Gastroesophageal sphincter (tissue), 4 donors: ENCODE results near the gene SNX11. TPM values are rescaled to one million over a fixed set of nuclear protein-coding genes. Genes with fewer than 3 reads are reported as not detected.

Source experiments
- ATAC-seq: fragments of 150-250 bp; one replicate; pipeline ENCODE4 v1.9.1; 2016; ENCODE audit warnings: mild to moderate bottlenecking, moderate library complexity
- H3K27ac ChIP-seq, 4 donors: fragments of 200-600 bp; sonication (generic) in 3 of 4; 1 replicate in 3 of 4; 2 replicates in 1 of 4; pipeline ENCODE4 v1.5.1; 2016 to 2019
- H3K27me3 ChIP-seq: fragments of 200-600 bp; sonication (generic); one replicate; pipeline ENCODE4 v1.5.1; 2019
- H3K36me3 ChIP-seq, 2 donors: fragments of 200-600 bp; sonication (generic); one replicate each; pipeline ENCODE4 v1.5.1; 2019; ENCODE audit warnings: control low read depth in 1 of 2
- H3K4me1 ChIP-seq, 3 donors: fragments of 200-600 bp; sonication (generic); 1 replicate in 2 of 3; 2 replicates in 1 of 3; pipeline ENCODE4 v1.5.1; 2016 to 2019; ENCODE audit warnings: control low read depth in 2 of 3
- H3K4me3 ChIP-seq, 2 donors: fragments of 200-600 bp; sonication (generic); one replicate each; pipeline ENCODE4 v1.5.1; 2019; ENCODE audit warnings: mild to moderate bottlenecking in 1 of 2, moderate library complexity in 1 of 2
- H3K9me3 ChIP-seq, 3 donors: fragments of 200-600 bp; sonication (generic); one replicate each; pipeline ENCODE4 v1.5.1; 2017 to 2019; ENCODE audit warnings: control low read depth in 2 of 3
- EP300 ChIP-seq: sonication (generic); formaldehyde crosslinking; IDR thresholded peaks from one replicate; pipeline ENCODE4 v1.6.1; 2017; ENCODE audit warnings: antibody characterized with exemption, mild to moderate bottlenecking
- POLR2A ChIP-seq, 2 donors: fragments of 450-650 bp; IDR thresholded peaks; one replicate each; pipeline ENCODE4 v1.6.1; 2017; ENCODE audit warnings: antibody characterized with exemption in 2 of 2, mild to moderate bottlenecking in 2 of 2, moderate library complexity in 1 of 2
- POLR2AphosphoS5 ChIP-seq: sonication (generic); formaldehyde crosslinking; IDR thresholded peaks from one replicate; pipeline ENCODE4 v1.6.1; 2017; ENCODE audit warnings: antibody characterized with exemption
- WGBS, 2 donors: methylation state at CpG; one replicate each; pipeline ENCODE4 v1.1.5; 2018; ENCODE audit warnings: low coverage in 1 of 2; 5-methylcytosine and 5-hydroxymethylcytosine counted together
- total RNA-seq, 4 donors: library from RNA; depleted of rRNA; stranded (reverse); fragments of >200 nt; gene quantifications; one replicate each; pipeline ENCODE4 v1.1.0, GENCODE V29; 2016
- TF ChIP-seq, protein P1 (sequence below), 4 experiments: fragments of 200-600 bp in 2 of 4; fragments of 450-650 bp in 2 of 4; sonication (generic) in 1 of 4; IDR thresholded peaks; one replicate each; pipeline ENCODE4 v1.5.1; 2017 to 2019; ENCODE audit warnings: antibody characterized with exemption in 4 of 4, mild to moderate bottlenecking in 2 of 4, moderate library complexity in 2 of 4

Gene SNX11
- total RNA-seq, 4 donors from 2014 or later, result 12.4 to 20.5 (median 16.8) TPM

DNA sequence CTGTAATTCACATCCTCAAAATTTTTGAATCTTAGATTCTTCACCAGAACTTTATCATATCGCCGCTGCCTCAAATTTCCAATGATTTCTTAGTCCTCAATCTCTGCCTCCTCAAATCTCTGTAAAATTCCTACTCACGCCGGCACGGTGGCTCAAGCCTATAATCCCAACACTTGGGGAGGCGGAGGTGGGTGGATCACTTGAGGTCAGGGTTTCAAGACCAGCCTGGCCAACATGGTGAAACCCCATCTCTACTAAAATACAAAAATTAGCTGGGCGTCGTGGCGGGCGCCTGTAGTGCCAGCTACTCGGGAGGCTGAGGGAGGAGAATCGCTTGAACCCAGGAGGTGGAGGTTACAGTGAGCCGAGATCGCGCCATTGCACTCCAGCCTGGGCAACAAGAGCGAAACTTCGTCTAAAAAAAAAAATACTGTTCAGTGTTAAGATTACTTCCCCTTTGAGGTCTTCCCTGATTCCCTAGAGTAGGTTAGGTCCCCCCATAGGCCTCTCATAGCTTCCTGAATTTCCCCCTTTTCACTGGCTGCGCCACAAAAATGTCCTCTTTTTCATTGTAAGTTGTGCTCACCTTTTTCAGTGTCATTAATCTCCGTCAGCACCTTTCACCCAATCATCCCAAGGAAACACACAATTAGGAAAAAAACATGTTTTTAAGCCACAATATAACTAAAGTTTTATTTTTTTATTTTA is 5.4 kb upstream of the SNX11 start:
- TF ChIP-seq EP300 (no peak), POLR2AphosphoS5 (no peak), POLR2A (IDR thresholded peaks at IDR 0.05) (no peak)
- TF ChIP-seq, protein P1, sequence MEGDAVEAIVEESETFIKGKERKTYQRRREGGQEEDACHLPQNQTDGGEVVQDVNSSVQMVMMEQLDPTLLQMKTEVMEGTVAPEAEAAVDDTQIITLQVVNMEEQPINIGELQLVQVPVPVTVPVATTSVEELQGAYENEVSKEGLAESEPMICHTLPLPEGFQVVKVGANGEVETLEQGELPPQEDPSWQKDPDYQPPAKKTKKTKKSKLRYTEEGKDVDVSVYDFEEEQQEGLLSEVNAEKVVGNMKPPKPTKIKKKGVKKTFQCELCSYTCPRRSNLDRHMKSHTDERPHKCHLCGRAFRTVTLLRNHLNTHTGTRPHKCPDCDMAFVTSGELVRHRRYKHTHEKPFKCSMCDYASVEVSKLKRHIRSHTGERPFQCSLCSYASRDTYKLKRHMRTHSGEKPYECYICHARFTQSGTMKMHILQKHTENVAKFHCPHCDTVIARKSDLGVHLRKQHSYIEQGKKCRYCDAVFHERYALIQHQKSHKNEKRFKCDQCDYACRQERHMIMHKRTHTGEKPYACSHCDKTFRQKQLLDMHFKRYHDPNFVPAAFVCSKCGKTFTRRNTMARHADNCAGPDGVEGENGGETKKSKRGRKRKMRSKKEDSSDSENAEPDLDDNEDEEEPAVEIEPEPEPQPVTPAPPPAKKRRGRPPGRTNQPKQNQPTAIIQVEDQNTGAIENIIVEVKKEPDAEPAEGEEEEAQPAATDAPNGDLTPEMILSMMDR (IDR thresholded peaks at IDR 0.05), result no peak
- no peak overlapping the region for H3K4me3 ChIP-seq
- H3K4me1 ChIP-seq, result peaks cover 0 to 50% (median 6%) of the 10 kb centered on the region in 3 donors
- no peak for ATAC-seq
- H3K36me3 ChIP-seq, result no peaks in the 10 kb centered on the region
- WGBS, 2 donors, result 85 to 86% methylated on average over 10 to 18 of the region's 19 CpGs
- peak overlapping the region in 1 of 4 donors; percentile 96 for H3K27ac ChIP-seq
- H3K9me3 ChIP-seq, result no peaks in the 10 kb centered on the region
- H3K27me3 ChIP-seq, result no peaks in the 10 kb centered on the region

DNA sequence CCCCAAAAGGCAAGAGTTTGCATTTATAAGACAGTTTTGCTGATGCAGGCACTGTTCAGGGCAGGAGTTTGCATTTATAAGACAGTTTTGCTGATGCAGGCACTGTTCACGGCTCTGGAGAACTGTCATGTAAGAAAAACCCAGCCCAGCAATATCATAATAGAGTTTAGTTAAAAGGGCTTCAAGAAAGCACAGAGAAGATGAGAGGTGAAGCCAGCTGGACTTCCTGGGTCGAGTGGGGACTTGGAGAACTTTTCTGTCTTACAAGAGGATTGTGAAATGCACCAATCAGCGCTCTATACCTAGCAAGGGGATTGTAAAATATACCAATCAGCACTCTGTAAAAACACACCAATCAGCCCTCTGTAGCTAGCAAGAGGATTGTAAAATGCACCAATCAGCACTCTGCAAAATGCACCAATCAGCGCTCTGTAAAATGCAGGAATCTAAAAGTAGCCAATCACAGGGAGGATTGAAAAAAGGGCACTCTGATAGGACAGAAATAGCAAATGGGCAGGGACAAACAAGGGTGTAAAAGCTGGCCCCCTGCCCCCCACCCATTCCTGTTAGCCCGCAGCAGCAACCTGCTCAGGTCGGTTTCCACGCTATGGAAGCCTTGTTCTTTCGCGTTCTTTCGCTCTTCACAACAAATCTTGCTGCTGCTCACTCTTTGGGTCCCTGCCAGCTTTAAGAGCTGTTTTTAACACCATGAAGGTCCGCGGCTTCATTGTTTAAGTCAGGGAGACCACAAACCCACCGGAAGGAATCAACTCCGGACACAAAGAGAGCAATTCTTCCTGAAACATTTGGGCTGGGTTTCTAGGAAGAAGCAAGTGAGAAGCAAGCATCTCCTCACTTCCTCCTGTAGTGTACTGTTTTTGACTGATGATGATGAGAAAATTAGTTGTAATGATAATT is 4.5 kb upstream of the SNX11 start:
- H3K9me3 ChIP-seq, result no peaks in the 10 kb centered on the region
- WGBS, 2 donors, result 75 to 77% methylated on average over 6 to 13 of the region's 14 CpGs
- TF ChIP-seq, protein P1 (IDR thresholded peaks at IDR 0.05), result no peak
- TF ChIP-seq EP300 (no peak), POLR2A (IDR thresholded peaks at IDR 0.05) (no peak)
- H3K4me3 ChIP-seq, result no peak overlapping the region
- no peaks in the 10 kb centered on the region for H3K36me3 ChIP-seq
- H3K27me3 ChIP-seq, result no peaks in the 10 kb centered on the region
- ATAC-seq, result no peak
- H3K27ac ChIP-seq, result no peak overlapping the region
- peaks cover 0 to 42% (median 6%) of the 10 kb centered on the region in 3 donors for H3K4me1 ChIP-seq

DNA sequence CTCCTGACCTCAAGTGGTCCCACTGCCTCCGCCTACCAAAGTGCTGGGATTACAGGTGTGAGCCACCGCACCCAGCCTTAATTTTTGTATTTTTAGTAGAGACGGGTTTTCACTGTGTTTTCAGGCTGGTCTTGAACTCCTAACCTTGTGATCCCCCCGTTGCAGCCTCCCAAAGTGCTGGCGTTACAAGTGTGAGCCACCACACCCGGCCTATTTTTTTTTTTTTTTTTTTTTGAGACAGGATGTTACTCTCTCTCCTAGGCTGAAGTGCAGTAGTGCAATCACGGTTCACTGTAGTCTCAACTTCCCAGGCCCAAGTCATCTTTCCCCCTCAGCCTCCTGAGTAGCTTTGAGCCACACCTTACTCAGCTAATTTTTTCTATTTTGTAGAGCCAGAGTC is 3.1 kb upstream of the SNX11 start:
- Histone ChIP-seq H3K4me1 (peaks cover 0 to 44% (median 13%) of the 10 kb centered on the region in 3 donors), H3K9me3 (no peaks in the 10 kb centered on the region), H3K27me3 (no peaks in the 10 kb centered on the region), H3K27ac (no peak overlapping the region), H3K36me3 (no peaks in the 10 kb centered on the region), H3K4me3 (no peak overlapping the region)
- ATAC-seq, result no peak
- 83 to 90% methylated on average over 3 to 6 of the region's 7 CpGs for WGBS, 2 donors
- TF ChIP-seq POLR2AphosphoS5 (no peak), EP300 (no peak), POLR2A (IDR thresholded peaks at IDR 0.05) (no peak)
- TF ChIP-seq, protein P1 (IDR thresholded peaks at IDR 0.05), result no peak

DNA sequence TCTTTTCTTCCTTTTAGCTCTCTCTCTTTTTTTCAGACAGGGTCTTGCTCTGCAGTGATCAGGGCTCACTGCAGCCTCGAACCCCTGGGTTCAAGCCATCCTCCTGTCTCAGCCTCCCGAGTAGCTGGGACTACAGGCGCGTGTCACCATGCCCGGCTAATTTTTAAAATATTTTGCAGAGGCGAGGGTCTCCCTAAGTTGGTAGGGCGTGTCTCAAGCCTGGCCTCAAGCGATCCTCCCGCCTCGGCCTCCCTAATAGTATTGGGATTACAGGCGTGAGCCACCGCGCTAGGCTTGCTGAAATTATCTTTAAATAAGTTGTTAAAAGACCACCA is 797 bp upstream of the SNX11 start:
- H3K4me1 ChIP-seq, result peaks cover 0 to 40% (median 10%) of the 10 kb centered on the region in 3 donors
- TF ChIP-seq, protein P1 (IDR thresholded peaks at IDR 0.05), result no peak
- TF ChIP-seq EP300 (no peak), POLR2A (IDR thresholded peaks at IDR 0.05) (no peak)
- no peak for ATAC-seq
- WGBS, 2 donors, result 22 to 80% methylated on average over 4 to 9 of the region's 13 CpGs
- H3K27ac ChIP-seq, result peak overlapping the region; percentile 90 to 98 (median 93)
- H3K9me3 ChIP-seq, result no peaks in the 10 kb centered on the region
- peak overlapping the region; percentile 52 to 70 for H3K4me3 ChIP-seq
- H3K27me3 ChIP-seq, result no peaks in the 10 kb centered on the region
- peaks cover 0 to 1% of the 10 kb centered on the region in 2 donors for H3K36me3 ChIP-seq
